SK-MEL-5 (cell line): Measurements from ENCODE around the gene DOCK6. TPM values are rescaled to one million over a fixed set of nuclear protein-coding genes. Genes with fewer than 3 reads are reported as not detected.

Source experiments
- DNase-seq: peaks from one replicate; pipeline ENCODE4 v3.0.0-alpha.2; 2016; ENCODE audit warnings: low read depth, low spot score
- in situ Hi-C: cut with HindIII; loops from 2 replicates; pipeline ENCODE4 v1.10.0; 2016; ENCODE audit warnings: low sequenced_read_pairs, high pct_unique_total_duplicates, low pct_unique_long_range_greater_than_20kb
- total RNA-seq: library from RNA; depleted of rRNA; stranded (reverse); fragments of >200 nt; shearing (Covaris generic); gene quantifications from 2 replicates; pipeline ENCODE4 v1.2.3, GENCODE V29; 2014

Gene DOCK6
- total RNA-seq, 1 experiment from 2014 or later = 3.9 TPM

DNA sequence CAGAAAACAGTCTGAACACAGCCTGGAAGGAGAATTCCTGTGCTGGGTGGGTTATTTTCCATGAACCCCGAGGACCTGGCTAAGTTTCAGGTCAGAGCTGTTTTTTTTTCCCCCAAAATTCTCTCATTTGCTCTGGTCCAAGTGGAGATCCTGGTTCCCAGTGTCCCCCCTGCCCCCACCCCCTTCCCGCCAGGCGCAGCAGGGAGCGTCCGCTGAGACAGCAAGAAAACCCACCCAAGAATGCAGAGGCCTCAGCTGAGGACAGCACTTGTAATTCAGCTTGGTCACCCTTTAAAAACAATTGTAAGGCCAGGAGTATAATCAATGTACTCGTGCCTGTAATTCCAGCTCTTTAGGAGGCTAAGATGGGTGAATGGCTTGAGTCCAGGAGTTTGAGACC, 22.2 kb upstream of the DOCK6 start:
- in situ Hi-C loops = no loop called here
- DNase-seq = no peak

DNA sequence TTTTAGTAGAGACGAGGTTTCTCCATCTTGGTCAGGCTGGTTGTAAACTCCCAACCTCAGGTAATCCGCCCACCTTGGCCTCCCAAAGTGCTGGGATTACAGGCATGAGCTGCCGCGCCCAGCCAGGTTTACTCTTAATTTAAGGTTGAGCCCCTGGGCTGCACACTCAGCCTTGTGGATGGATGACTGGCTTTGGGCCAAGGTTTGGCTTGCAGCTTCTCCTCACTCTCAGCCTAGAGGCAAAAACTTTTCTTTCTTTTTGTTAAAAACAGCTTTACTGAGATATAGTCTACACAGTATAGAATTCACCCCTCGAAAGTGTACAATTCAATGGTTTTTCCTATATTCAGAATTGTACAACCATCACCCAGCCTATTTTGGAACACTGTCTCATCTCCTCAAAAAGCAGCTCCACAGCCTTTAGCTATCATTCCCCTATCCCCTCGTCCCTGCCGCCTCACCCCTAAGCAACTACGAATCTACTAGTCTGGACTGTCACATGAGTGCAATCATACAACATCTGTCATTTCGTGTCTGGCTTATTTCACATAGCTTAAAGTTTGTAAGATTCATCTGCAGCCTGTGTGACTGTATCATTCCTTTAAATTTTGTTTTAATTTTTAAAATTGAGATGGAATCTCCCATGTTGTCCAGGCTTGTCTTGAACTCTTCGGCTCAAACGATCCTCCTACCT, 19.2 kb upstream of the DOCK6 start:
- no peak for DNase-seq
- in situ Hi-C loops = no loop called here

DNA sequence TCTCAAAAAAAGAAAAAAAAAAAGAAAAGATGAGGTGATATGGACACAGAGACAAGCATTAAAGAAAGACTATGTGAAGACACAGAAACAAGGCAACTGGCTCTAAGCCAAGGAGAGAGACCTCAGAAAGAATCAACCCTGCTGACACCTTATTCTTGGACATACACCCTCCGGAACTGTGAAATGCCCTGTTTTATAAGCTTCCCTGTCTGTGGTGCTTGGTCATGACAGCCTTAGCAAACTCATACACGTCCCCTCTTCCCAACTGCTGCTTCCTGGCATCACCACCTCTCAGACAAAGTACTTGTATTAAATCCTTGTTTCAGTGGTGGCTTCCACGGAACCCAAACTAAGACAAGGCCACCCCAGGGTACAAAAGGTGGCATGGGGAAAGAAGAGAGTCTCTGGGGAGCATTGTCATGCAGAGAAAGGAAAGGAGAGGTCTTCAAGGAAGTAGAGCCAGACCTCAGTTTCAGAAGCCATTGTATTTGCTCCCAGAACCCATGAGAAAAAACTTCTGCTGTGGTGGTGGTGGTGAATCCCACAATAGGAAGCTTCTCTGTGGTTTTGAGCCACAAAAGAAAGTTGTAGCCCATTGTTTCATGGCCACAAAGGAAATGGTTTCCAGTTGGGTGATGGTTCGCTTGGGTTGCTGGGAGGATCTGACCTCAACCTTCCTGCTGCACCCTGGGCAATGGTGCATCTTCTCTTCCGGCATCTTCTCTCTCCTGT, 17.3 kb upstream of the DOCK6 start:
- in situ Hi-C loops = no loop called here
- DNase-seq = no peak

DNA sequence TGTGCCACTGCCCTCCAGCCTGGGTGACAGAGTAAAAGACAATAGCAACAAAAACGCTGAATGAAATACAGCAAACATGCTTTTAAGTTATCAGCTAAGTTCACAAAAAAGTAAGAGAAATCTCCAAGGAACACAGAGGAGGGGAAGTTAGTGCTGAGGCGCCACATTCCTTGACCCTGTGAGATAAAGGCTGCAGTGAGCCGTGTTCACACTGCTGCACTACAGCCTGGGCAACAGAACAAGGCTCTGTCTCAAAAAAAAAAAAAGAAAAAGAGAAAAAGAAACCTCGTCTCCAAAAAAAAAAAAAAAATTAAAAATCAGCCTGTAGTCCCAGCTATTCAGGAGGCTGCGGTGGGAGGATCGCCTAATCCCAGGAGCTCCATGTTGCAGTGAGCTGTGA, 16.3 kb upstream of the DOCK6 start:
- DNase-seq = peak; percentile 9
- in situ Hi-C loops = no loop called here

DNA sequence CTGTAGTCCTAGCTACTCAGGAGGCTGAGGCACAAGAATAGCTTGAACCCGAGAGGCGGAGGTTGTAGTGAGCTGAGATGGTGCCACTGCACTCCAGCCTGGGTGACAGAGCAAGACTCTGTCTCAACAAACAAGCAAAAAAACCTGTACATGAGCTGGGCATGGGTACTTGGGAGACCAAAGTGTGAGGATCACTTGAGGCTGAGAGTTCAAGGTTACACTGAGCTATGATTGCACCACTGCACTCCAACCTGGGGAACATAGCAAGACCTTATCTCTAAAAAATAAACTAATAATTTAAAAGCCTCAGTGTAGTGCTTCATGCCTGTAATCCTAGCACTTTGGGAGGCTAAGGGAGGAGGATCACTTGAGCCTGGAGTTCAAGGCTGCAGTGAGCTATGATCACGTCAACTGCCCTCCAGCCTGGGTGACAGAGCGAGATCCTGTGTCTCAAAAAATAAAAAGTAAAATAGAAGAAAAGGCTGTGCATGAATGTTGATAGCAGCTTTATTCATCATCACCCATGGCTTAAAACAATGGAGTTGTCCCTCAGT, 12.3 kb upstream of the DOCK6 start:
- in situ Hi-C loops = no loop called here

DNA sequence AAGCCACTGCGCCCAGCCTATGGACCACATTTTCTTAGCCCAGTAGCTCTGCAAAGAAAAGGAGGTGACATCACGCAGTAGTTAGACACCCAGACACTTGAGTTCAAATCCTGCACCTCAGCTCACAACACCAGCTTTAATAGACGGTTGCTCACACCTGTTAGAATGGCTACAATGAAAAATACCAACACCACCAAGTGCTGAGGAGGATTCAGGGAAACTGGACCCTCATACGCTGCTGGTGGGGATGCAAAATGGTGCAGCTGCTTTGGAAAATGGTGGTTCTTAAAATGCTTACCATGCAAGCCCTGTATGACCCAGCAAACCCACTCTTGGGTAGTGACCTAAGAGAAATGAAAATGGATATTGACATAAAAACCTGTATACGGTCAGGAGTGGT, 11.7 kb upstream of the DOCK6 start:
- no peak for DNase-seq
- in situ Hi-C loops = no loop called here

More for the DNA sequence above, 12.3 kb upstream of the DOCK6 start:
- DNase-seq = no peak

DNA sequence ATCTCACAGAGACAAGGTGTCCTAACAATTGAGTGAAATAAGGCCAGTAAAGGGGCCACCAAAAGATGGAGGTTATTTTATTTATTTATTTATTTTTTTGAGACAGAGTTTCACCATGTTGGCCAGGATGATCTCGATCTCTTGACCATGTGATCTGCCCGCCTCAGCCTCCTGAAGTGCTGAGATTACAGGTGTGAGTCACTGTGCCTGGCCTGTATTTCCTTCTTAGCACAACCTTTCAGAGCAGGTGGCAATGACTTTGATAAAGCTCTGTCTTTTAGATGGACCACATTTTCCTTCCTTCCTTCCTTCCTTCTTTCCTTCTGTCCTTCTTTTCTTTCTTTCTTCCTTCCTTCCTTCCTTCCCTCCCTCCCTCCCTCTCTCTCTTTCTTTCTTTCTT, 11.0 kb upstream of the DOCK6 start:
- DNase-seq = no peak
- in situ Hi-C loops = no loop called here

DNA sequence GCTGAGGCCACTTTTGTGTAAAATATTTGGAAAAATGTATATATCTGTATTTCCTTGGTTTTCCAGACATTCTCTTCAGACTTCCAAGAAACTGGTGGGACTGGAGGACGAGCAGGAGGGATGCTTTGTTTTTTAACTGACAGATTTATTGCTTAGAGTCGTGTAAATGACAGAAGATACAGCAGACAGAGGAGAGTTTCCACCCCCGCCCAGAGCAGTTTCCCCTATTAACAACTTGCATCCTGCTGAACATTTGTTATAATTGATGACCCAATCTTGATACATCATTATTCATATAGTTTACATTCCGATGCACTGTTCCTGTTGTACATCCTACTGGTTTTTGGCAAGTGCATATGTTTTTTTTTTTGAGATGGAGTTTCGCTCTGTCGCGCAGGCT, 7.1 kb upstream of the DOCK6 start:
- in situ Hi-C loops = no loop called here

DNA sequence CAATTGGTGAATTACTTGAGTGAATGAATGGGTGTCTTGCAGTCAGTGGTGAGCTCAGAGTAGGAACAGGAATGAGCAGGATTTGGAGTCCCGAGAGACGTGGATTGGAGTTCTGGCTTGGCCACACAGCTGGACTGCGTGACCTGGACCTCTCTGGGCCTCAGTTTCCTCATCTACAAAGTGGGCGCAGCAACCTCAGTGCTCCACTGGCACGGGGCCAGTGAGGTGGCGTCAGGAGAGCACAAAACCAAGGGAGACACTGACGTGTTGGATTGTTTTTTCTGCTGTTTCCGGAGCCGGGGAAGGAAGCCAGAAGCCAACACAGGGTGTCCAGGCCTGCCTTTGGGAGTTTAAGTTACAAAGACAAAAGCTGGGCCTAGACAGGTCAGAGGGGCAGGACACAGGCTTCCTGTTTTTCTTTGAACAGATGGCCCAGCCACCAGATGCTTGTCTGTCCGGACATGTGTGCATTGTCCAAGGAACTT, 6.5 kb upstream of the DOCK6 start:
- in situ Hi-C loops = no loop called here
- DNase-seq = no peak

More for the DNA sequence above, 7.1 kb upstream of the DOCK6 start:
- no peak for DNase-seq

DNA sequence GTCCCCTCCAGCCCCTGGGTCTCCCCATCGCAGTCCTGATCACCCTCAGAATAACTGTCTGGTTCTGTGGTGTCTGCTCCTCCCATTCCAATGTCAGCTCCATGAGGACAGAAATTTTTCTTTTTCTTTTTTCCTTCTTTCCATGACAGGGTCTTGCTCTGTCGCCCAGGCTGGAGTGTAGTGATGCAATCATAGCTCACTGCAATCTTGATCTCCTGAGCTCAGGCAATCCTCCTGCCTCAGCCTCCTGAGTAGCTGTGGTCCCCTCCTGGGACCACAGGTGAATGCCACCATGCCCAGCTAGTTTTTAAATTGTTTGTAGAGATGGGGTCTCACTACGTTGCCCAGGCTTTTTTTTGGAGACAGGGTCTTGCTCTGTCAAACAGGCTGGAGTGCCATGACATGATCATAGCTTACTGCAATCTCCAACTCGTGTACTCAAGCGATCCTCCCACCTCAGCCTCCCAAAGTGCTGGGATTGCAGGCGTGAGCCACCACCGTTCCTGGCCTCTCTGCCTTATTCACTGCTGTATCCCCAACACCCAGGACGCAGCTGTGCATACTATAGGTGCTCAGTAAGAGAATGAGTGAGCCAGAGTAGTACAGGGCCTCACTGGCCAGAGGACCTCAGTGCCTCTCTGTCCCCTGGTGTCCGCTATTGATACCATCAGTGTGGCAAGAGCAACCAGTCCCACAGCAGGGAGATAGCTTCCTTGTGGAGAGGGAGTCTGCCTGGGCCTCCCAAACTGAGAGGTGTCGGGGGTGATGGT, 5.2 kb upstream of the DOCK6 start:
- in situ Hi-C loops = no loop called here
- no peak for DNase-seq

DNA sequence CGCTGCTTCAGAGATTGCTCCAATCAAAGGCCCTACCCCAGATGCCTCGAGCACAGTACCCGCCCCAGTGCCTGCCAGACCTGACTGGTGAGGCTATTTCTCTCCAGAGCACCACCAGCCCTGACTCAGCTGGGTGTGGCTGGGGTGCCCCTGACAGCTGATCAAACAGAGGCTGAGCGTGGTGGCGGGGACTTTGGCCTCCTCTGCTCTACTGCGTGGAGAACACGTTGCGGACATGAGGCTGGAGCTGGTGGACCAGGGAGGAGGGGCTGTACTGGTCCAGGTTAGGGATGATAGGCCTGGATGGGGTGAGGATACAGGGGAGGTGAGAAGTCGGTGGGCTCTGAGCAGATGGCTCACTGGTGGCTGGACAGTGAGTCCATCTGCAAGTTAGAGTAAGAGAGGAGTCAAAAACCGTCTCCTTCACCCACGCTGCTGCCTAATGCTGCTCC, 3.5 kb upstream of the DOCK6 start:
- in situ Hi-C loops = no loop called here
- no peak for DNase-seq

DNA sequence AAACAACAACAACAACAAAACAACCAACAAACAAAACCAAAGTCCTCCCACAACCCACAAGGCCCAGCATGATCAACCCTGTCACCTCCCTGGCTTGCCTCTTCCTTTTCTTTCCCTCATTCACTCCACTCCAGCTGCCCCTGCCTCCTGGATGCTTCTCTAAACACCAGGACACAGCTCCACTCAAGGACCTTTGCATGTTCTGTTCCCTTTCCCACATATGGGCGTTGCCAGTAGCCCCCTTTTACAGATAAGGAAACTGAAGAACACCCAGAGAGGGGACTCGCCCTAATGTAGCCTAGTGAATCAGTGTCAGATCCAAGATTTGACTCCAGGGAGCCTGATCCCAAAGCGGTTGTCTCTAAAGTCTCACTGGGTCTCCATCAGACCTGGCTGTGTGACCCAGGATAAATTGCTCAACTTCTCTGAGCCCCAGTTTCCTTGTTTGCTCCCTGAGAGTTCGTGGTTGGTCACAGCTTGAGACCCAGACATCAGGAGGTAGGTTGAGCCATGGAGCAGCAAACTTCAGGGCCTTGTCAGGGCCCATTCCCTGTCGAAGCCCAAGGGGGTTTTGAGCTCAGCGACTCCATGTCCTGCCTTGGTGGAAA, 3.0 kb upstream of the DOCK6 start:
- no peak for DNase-seq
- in situ Hi-C loops = no loop called here

DNA sequence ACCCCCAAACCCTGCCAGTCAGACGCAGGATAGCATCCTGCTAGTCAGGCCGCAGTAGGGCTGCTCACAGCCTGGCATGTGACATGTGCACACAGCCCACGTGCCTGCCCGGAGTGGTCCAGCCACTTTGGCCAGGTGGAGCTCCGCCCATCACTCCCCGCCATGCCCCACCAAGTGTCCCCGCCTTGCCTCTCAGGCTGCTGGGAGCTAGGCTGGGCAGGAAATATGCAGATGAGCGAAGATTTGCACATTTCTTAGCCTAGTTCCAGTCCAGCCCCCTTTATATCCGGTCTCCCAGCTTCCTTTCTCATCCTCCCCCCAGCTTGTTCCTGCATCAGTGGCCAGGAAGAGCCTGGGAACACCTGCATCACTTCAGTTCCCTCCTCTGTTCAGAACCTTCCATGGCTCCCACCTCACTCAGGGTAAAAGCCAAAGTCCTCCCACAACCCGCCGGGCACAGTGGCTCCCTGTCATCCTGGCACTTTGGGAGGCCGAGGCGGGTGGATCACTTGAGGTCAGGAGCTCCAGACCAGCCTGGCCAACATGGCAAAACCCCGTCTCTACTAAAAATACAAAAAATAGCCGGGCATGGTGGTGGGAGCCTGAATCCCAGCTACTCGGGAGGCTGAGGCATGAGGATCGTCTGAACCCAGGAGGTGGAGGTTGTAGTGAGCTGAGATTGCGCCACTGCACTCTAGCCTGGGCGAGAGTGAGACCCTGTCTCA, 2.3 kb upstream of the DOCK6 start:
- DNase-seq = no peak

DNA sequence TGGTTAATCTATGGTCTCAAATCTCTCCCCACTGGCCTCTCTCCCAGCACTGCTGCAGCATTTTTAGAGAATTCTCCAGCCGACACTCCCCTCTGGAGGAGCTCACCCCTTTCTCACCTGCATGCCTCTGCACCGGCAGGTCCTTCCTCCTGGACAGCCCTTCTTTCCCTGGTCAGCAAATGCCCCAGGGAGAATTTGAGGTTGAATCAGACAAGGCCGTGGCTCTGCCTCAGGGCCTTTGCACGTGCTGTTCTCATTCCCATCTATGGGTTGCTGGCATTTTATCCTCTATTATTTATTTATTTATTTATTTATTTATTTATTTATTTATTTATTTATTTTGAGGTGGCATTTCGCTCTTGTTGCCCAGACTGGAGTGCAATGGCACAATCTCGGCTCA, 1.4 kb upstream of the DOCK6 start:
- in situ Hi-C loops = no loop called here
- no peak for DNase-seq

More for the DNA sequence above, 2.3 kb upstream of the DOCK6 start:
- in situ Hi-C loops = no loop called here

DNA sequence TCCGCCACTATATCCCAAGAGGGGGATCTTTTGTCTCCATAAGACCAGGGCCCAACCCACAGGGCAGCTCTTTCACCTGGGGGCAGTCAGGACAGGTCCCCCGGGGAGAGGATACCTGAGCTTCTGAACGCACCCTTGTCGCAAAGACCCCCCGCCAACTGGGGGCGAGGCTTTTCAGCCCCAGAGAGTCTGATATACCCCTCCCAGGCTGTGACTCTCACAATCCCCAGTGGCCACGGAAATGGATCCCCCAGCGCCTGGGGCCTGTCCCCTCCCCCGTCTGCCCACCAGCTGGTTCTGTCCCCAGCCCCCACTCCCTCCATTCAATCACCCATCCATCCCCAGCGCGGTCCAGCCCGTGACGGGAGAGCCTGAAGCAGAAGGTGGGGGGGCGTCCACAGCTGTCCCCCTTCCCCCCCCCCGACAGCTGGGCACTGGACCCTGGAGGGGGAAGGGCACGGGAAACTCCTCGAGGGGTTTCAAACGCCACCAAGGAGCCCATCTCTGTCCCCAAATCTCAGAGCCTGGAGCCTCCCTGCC, 823 bp downstream of the DOCK6 start:
- DNase-seq = no peak
- in situ Hi-C loops = no loop called here

DNA sequence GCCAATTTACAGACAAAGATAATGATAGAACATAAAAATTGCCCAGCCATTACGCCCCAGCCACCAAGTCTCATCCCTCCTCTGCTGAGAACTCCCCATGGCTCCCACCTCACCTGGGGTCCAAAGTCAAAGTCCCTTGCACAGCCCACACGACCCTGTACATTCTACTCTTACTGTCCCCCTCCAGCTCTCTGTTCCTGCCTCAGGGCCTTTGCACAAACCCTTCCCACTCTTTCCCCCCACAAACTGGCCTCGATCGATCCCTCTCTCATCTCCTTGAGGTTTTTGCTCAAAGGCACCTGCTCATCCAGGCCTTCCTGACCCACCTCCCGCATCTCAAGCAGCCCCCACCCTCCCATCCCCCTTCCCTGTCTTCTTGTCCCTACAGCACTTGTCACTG, 1.3 kb downstream of the DOCK6 start:
- DNase-seq = no peak
- in situ Hi-C loops = no loop called here

DNA sequence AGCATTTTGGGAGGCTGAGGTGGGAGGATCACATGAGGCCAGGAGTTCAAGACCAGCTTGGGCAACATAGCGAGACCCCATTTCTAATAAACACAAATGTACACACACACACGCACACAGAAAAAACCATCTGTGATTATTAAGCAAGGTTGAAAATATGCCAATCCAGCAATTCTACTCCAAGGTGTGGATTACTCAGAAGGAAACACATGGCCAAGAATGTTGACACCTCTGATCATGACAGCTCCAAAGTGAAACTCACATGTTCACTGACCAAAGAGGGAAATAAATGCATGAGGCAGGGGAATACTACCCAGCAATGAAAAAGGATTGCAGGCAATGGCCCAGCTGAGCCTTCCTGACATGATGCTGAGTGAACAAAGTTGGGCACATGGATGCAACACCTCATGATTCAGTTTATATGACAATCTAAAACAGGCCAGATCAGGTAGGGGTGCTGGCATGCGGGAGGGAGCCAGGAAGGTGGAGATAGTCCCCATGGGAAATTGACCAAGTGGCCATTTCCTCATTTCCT, 4.4 kb downstream of the DOCK6 start:
- in situ Hi-C loops = no loop called here

More for the DNA sequence above, 4.4 kb downstream of the DOCK6 start:
- no peak for DNase-seq
